ENCODE measurements around the gene SLC25A22.

Gene SLC25A22

DNA sequence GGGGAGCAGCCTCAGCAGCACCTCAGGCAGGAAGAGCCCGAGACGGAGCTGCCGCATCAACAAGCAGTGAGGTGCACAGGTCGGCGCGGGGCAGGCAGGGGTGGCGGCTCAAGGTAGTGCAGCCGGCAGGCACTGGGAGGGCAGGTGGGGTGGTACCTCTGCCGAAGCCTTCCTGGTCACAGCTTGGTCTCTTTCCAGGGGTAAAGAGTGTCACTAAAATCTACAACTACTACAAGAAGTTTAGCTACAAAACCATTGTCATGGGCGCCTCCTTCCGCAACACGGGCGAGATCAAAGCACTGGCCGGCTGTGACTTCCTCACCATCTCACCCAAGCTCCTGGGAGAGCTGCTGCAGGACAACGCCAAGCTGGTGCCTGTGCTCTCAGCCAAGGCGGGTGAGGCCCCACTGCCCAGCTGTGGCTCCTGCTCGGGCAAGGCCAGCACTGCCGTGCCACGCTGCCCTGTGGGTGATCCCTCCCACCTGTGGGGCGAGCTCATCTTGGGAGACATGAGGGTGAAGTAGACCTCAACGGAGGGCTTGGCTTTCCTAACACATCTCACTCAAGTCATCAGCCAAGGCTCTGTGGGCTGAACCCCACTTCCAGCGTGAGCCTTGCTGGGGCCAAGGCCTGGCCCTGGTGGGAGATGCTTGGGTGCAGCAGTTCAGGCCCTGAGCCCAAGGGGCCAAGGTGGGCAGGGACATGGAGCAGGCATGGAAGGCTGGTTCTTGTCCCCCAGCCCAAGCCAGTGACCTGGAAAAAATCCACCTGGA is 34.3 kb downstream of the SLC25A22 start:
- in situ Hi-C loops (cut with HindIII; ENCODE audit: low pct_unique_long_range_greater_than_20kb, low sequenced_read_pairs), result no loop called here
- DNase-seq (ENCODE audit: low read depth in 1 of 2, low spot score in 1 of 2), result no peak
- no peak for TF ChIP-seq JUND (IDR thresholded peaks at IDR 0.05; ENCODE audit: low read depth)

- in situ Hi-C loops (cut with HindIII; ENCODE audit: low pct_unique_long_range_greater_than_20kb, low sequenced_read_pairs), result no loop called here
- no peak for TF ChIP-seq JUND (IDR thresholded peaks at IDR 0.05; ENCODE audit: low read depth)
- peak; percentile 66 to 79 for DNase-seq (ENCODE audit: low read depth in 1 of 2, low spot score in 1 of 2)
These were observed 35.0 kb downstream of the SLC25A22 start for GRCh38 chr11:763073-763463.

GRCh38 chr11:762421-763072 is 35.5 kb downstream of the SLC25A22 start:
- in situ Hi-C loops (cut with HindIII; ENCODE audit: low pct_unique_long_range_greater_than_20kb, low sequenced_read_pairs), result no loop called here
- TF ChIP-seq JUND (IDR thresholded peaks at IDR 0.05; ENCODE audit: low read depth), result no peak
- peak; percentile 56 to 79 for DNase-seq (ENCODE audit: low read depth in 1 of 2, low spot score in 1 of 2)

DNA sequence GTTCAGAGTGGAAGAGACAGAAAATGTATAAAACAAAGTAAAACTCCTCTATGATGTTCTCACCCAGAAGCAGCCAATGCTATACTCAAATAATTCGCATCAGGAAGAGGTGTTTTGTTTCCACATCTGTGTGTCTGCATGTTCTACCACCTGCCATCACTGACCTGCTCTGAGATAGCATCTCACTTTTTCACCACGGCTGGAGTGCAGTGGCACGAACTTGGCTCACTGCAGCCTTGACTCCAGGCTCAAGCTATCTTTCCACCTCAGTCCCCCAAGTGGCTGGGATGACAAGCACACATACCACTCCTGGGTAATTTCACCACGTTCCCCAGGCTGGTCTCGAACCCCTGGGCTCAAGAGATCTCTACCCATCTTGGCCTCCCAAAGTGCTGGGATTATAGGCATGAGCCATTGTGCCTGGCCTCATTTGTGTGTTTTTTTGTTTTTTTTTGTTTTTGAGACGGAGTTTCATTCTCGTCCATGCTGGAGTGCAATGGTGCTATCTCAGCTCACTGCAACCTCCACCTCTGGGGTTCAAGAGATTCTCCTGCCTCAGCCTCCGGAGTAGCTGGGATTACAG is 36.5 kb downstream of the SLC25A22 start:
- in situ Hi-C loops (cut with HindIII; ENCODE audit: low pct_unique_long_range_greater_than_20kb, low sequenced_read_pairs), result no loop called here
- no peak for DNase-seq (ENCODE audit: low read depth in 1 of 2, low spot score in 1 of 2)
- no peak for TF ChIP-seq JUND (IDR thresholded peaks at IDR 0.05; ENCODE audit: low read depth)

DNA sequence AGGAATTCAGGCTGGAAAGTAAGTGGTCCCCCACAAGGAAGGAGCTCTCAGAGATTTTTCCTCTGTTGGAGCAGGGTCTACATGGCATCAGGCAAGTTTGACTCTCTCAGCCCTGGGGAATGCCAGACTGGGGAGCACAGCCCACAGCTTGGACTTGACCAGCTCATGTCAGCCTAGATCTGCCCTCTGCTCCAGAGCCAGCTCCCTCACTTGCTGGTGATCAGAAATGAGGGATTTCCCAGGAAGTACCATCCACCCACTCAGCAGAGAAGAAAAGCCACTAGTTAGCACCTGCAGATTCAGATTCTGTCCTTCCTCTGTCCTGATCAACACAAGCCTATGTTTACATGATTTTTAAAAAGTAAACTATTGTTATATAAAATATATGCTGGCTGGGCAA is 37.8 kb downstream of the SLC25A22 start:
- DNase-seq (ENCODE audit: low read depth in 1 of 2, low spot score in 1 of 2), result no peak
- in situ Hi-C loops (cut with HindIII; ENCODE audit: low pct_unique_long_range_greater_than_20kb, low sequenced_read_pairs), result no loop called here
- no peak for TF ChIP-seq JUND (IDR thresholded peaks at IDR 0.05; ENCODE audit: low read depth)

DNA sequence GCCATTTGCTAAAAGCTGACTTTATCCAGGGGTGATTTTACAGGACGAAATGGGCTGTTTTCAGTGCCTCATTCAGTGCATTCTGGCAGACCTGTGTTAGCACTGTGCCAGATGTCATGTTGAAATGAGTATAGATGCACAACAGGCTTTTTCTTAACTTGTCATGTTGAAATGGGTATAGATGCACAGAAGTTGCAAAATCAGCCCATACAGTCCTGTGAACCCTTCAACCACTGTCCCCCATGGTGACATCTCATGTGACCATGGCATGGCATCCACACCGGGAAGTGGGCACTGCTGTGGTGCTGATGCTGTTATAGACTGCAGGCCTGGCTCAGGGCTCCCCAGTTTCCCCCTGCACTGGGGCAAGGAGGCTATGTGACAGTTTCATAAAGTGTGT is 48.4 kb downstream of the SLC25A22 start:
- no peak for TF ChIP-seq JUND (IDR thresholded peaks at IDR 0.05; ENCODE audit: low read depth)
- in situ Hi-C loops (cut with HindIII; ENCODE audit: low pct_unique_long_range_greater_than_20kb, low sequenced_read_pairs), result no loop called here
- no peak for DNase-seq (ENCODE audit: low read depth in 1 of 2, low spot score in 1 of 2)

- DNase-seq (ENCODE audit: low read depth in 1 of 2, low spot score in 1 of 2), result no peak
- no peak for TF ChIP-seq JUND (IDR thresholded peaks at IDR 0.05; ENCODE audit: low read depth)
- in situ Hi-C loops (cut with HindIII; ENCODE audit: low pct_unique_long_range_greater_than_20kb, low sequenced_read_pairs), result no loop called here
These were observed 50.1 kb downstream of the SLC25A22 start for GRCh38 chr11:748007-748359.

DNA sequence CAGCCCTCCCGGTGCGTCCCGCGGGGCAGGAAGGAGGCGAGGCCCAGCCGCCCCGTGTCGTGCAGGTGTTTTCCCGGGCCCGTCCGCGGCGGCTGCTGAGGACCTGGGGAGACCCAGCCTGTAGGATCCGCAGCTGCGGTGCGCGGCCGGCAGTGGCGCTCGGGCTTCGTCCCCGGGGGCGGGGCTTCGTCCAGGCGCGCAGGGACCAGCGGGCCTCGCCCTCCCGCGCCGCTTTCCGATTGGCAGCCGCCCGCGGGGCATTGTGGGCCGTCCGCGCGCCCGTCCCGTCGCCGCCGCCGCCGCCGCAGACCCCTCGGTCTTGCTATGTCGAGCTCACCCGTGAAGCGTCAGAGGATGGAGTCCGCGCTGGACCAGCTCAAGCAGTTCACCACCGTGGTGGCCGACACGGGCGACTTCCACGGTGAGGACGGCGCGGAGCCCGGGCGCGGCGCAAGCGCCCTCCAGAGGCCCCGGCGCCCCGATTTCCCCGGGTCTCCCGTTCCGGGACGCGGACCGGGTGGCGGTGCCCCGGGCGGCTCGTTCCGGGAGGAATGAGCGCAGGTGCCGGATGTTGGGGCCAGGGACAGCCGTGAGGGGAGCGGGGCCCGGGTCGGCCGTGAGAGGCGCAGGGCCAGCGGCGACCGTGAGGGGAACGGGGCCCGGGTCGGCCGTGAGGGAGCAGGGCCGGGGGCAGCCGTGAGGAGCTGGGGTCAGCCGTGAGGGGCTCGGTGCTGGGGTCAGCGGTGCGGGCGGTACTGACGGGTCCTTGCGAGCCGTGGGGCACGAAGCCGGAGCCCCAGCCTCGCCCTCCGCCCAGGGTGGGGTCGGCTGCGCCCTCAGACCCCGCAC is 50.7 kb downstream of the SLC25A22 start, which contains the start of gene TALDO1:
TALDO1 (plus strand) TSS at position 307 of the 849 bp plus-strand sequence; CDS start at position 325, 18 bp downstream.
- TF ChIP-seq JUND (IDR thresholded peaks at IDR 0.05; ENCODE audit: low read depth), result no peak
- peak; percentile 64 to 89 for DNase-seq (ENCODE audit: low read depth in 1 of 2, low spot score in 1 of 2)
- in situ Hi-C loops (cut with HindIII; ENCODE audit: low pct_unique_long_range_greater_than_20kb, low sequenced_read_pairs), result no loop called here

DNA sequence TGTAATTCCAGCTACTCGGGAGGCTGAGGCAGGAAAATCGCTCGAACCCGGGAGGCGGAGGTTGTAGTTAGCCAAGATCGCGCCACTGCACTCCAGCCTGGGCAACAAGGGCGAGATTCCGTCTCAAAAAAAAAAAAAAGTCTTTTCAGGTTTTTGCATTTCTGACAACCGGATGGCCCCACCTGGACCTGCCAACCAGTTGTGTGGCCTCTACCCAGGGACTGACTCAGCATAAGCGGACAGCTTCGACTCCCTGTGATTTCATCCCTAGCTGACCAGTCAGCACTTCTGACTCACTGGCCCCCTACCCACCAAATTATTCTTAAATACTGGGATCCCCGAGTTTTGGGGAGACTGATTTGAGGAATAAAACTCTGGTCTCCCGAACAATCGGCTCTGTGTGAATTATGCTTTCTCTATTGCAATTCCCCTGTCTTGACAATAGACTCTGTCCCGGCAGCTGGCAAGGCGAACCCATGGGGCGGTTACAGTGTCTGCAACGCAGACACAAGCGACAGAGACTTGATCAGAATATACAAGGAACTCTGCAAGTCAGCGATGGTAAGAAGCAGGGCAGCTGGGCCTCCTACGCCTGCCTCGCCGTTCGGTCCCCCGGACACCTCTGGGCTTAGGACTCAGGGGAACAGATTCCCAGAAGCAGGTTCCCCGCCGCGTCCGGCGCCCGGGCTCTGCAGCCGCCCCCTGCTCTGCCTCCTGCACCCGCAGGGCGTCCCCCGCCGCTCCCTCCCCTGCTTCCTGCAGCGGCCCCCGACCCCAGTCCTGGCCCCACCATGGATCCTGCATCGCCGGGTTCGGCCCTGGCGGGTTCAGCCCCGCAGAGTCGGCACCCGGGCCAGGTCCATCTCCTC is 51.6 kb downstream of the SLC25A22 start:
- in situ Hi-C loops (cut with HindIII; ENCODE audit: low pct_unique_long_range_greater_than_20kb, low sequenced_read_pairs), result no loop called here
- no peak for TF ChIP-seq JUND (IDR thresholded peaks at IDR 0.05; ENCODE audit: low read depth)
- peak in 1 of 2 experiments; percentile 41 for DNase-seq (ENCODE audit: low read depth in 1 of 2, low spot score in 1 of 2)

DNA sequence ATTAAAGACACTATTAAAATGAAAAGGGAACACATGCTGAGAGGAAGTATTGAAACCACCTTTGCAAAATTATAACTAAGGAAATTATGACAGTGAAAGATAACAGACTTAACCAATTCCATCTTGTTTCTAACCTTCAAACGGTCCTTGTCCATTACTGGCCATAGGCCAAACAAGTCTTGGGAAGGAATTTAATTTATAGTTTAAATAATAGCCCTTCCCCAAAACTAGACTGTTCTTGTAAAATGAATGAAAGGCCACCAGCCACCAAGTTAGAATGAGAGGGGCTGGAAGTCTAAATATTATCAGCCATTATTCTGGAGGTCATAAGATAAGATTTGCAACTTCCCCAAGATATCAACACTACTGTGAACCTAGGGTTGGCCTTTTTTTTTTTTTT is 52.7 kb downstream of the SLC25A22 start:
- no peak for TF ChIP-seq JUND (IDR thresholded peaks at IDR 0.05; ENCODE audit: low read depth)
- in situ Hi-C loops (cut with HindIII; ENCODE audit: low pct_unique_long_range_greater_than_20kb, low sequenced_read_pairs), result no loop called here
- DNase-seq (ENCODE audit: low read depth in 1 of 2, low spot score in 1 of 2), result no peak

DNA sequence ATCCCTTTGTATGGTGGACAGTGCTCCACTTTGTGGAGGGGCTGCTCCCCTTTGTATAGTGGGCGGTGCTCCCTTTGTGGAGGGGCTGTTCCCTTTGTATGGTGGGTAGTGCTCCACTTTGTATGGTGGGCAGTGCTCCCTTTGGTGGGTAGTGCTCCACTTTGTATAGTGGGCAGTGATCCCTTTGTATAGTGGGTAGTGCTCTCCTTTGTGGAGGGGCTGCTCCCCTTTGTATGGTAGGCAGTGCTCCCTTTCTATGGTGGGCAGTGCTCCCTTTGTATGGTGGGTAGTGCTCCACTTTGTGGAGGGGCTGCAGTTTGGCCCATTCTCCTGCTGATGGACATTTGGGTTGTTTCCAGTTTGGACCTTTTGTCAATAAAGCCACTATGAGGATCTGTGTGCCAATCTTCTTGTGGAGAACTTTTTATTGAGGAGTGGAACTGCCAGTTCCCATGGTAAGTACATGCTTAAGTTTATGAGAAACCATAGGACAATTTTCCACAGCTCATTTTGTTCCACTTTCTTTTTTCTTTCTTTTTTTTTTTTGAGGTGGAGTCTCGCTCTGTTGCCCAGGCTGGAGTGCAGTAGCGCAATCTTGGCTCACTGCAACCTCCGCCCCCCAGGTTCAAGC is 55.4 kb downstream of the SLC25A22 start:
- in situ Hi-C loops (cut with HindIII; ENCODE audit: low pct_unique_long_range_greater_than_20kb, low sequenced_read_pairs), result no loop called here
- TF ChIP-seq JUND (IDR thresholded peaks at IDR 0.05; ENCODE audit: low read depth), result no peak
- DNase-seq (ENCODE audit: low read depth in 1 of 2, low spot score in 1 of 2), result no peak
